GM15510 (cell line): ENCODE measurements around the gene HIC1.

ENCODE experiments used
- POLR2A ChIP-seq: IDR thresholded peaks from 3 replicates; pipeline ENCODE4 v1.6.1; 2011; ENCODE audit warnings: borderline replicate concordance; ENCODE audit not compliant: insufficient read length; ENCODE audit errors: extremely low read depth

Gene HIC1

DNA sequence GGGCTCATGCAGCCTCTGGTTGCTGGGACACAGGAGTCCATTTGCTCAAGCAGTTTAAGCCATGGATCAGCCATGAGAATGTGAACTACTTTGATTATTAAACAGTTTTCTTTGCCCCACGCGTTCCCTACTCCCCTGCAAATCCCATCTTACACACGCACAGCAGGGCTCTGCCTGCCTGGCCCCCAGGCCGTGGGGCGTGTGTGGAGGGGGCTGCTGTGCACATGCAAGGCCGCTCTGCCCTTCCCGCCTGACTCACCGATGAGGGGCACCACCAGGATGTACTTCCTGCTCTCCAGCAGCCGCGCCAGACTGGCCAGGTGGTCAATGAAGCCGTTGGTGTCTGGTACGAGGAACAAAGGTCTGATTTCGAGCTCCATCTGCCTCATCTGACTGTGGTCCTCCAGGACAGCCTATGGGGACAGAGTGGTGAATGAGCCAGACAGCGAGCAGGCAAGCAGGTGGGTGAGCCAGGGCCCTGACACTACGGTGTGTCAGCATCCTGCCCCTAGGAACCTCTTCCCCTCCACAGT lies 13.7 kb downstream of the HIC1 start:
- no peak for TF ChIP-seq POLR2A

DNA sequence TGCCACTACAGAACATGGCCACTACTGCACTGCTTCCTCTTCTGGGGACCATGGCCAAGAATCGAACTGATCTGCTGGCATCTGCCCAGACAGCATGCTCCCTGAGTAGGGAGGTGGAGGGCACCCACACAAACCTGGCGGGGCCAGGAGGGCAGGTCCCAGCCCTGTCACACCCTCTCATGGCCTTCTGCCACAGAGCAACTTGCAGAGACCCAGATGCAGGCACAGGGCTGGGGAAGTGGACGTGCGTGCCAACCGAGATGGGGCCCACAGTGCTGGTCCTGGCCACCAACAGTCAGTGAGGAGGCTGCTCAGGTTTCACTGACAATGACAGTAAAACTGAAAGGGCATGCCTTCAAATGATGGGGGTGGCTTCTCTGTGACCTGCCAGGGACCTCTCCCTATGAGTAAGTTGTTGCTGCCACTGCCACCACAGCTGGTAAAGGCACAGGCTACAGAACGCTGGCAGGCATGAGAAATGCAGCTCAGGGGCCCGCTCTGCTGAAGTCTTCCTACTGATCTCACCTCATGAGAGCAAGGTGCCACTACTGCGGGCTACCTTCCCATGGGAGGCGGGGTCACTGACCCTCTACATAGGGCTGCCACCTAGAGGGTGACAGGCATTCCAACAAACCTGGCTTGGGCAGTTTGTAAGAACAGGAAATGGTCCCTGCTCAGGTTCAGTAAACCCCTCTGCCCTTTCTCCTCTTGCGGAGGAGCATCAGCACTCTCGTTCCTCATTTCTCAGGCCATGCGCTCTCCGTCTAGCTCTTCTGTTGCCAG lies 15.5 kb downstream of the HIC1 start:
- no peak for TF ChIP-seq POLR2A

DNA sequence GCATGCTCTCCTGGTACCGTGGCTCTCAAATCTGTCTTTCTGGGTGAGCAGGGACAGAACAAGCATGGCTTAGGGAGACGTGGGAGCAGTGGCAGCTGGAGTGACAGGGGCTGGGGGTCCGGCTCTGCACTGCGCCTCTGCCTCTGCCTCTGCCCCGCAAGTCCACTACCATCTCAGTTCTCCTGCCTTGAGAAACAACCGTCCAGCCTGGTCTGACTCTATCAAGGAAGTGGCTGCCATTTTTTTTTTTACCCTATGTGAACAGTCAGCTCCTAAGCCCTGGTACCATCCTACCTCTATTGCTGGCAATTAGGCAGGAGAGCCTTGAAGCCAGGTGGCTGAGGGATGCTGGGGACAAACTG lies 16.1 kb downstream of the HIC1 start:
- TF ChIP-seq POLR2A = no peak

DNA sequence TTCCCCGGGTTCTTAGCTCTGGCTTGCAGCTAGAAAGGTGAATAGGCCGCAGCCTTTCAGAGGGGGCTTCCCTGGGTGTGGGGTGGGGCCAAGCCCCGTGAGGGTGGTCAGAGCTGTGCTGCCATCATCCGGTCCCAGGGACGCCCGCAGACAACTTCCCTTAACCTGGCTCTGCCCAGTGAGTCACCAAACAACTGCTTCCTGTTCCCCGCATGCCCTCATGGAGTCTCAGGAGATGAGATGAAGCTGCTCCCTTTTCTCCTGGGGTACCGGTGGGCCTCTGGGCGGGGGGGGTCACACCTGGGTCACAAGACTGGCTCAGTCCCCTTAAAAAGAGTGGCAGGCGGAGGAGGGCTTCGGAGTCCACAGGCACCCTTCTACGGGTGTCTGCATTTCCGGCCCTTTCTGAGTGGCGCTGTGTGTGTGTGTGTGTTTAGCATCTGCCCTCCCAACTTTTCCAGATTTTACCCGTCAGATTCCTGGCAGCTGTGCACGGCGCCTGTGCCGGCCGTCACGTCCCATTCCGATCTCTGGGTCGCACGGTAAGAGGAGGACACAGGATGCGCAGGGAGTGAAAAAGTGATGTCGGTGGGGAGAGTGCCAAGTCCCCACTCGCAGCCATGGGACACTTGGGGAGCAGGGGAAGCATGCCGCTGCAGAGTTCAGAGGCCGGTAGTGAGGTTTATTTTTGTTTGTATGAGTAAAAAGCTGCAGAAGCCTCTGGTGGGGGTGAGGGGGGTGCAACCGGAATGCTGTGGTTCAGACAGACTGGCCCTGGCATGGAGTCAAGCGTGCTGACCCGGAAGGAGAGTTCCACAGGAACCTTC lies 16.8 kb downstream of the HIC1 start:
- no peak for TF ChIP-seq POLR2A

DNA sequence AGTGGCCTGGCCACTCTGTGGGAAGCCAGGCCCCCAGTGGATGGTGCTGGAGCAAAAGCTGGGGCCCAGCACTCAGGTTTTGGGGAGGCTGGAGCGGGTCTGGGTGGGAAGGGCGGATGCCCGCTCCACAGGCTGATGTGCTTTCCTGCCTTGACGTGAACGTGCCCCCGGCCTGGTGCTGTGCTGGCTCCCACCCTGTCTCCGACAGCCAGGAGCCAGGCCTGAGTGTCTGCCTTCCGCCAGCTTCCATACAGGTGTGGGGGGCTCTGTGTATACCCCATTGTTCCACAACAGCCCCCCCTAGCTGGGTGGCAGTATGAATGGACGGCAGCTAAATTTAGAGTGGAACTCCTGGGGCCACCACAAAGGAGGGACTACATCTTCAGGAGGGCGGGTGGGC lies 20.0 kb downstream of the HIC1 start:
- no peak for TF ChIP-seq POLR2A

DNA sequence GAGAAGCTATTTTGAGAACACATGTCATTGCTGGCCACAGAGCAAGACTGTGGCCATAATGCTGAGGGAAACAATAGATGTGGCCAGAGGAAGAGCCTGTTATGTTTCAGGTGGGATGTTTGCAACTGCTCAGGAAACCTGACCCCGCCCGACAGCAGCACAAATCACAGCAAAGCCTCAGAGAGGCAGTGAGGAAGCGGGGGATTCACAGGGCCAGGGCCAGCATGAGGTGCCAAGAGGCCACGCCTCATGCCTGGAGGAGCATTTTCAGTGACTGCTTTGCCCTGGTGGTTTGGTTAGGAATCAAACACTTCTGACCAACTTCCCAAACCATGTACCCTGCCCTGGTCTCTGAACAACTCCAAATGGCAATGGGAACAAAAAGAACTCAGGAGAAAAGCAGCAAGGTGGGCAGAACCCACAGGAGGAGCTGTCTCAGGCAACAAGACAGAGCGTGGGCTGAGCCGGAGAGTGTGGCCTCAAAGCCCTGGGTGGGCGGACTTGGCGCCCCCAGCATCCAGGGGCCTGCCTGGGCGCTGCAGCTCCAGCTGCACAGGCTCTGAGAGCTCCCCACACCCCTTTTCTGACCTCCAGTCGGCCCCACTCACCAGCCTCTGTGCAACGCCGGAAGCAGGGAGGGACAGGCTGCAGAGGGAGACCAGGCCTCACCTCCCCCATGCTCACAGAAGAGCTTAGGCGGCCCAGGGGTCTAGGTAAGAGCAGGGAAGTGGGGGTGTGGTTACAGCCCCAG lies 20.6 kb downstream of the HIC1 start:
- TF ChIP-seq POLR2A = no peak

DNA sequence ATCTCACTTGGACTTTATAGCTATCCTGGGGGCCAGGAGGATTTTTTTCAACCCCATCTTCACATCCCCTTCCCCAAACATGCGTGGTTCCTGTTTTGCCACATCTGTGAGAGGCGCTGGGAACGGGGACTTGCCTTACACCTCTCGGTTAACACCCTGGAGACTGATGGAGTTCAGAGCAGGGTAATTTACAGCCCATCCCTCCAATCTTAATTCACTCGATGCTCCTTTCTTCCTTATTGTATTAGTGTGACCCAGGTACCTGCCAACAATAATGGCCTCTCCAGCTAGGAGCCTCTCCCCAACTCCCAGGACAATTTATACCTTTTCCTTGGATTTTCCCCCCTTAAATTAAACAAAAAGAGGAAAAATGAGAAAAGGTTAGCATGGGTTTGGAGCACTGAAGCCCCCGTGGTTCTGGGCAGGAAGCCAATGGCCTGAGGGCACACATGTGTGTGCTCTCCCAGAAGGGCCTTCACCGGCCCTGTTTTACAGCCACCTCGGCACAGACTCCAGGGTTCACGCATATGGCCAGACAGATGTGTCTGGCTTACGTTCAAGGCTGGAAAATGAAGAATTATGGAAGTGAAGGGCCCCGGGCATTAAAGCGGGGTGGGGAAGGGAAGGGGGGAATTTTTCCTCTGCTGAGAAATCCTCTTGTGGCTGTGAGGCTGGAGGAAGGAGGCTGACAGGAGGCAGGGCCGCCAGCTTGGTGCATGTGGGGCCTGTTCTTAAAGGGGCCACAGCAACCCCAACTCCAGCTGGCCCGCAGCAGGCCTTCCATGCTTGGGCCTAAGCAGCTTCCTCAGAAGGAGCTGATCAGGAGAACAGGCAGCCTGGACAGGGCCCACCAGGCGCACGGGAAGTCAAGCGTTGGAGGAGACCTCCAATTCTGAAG lies 21.4 kb downstream of the HIC1 start:
- no peak for TF ChIP-seq POLR2A

DNA sequence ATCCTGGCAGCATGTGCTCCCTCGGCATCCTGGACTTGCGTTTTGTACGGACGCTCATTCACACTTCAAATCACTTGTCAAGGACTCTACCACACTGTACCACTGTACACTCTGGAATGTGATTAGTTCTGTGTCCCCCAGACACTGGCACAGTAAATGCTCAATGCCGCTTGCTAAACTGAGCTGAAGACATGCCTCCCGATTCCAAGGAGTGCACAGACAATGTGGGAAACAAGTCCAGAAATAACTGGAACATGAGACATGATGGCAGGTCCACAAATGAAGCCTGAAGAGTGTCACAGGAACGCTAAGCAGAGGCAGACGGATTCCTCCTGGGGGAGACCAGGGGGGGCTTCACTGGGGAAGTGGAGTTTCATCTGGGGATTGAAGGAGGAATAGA lies 22.1 kb downstream of the HIC1 start:
- no peak for TF ChIP-seq POLR2A

DNA sequence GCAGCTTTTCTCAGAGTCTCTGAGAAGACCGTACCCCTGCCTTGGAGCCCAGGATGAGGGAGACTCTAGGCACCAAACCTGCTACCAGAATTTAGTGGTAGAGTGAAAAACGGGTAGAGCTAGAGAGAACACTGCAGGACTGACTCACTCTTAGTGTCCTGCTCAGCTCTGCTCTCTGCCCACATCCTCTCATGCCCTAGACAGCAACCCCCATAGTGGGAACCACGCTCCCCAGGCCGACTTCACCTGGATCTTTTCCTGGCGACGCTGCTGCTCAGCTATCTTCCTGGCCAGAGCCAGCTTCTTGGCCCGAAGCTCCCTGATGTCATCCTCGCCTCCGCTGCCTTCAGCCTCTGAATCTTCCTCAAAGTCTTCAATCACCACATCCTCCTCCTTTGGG lies 26.7 kb downstream of the HIC1 start:
- no peak for TF ChIP-seq POLR2A

DNA sequence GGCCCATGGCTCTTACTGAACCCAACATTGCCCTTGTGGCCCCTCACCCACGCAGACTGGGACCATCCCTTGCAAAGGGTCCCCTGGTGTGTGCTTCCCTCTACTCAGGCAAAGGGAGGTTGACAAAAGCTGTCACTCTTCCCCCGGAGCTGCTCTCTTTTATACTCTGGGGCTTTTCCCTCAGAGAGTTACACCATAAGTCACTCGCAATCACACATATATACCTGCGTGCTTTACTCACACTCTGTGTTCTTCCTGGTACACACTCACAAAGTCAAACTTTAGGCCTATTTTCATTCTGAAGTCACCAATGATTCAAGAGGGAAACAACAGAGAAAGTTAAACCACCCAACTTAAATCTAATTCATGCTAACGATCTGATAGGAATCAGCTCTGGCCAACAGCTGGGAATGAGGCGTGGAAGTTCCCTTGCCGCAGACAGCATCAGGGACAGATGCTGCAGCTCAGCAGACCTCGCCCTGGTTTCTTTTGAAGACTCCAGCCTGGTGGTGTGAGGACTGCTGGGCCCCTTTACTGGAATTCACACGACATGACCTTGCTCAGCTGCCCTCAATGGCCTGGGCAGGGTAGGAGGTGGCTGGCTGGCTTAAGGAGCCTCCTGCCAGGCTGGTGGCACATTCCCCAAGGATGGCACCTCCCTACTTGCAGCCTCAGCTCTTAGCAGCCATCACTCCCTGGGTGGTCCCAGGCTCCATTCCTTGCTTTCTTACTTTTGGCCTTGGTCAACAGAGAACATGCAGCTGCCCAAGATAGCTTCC lies 27.3 kb downstream of the HIC1 start:
- TF ChIP-seq POLR2A = no peak

DNA sequence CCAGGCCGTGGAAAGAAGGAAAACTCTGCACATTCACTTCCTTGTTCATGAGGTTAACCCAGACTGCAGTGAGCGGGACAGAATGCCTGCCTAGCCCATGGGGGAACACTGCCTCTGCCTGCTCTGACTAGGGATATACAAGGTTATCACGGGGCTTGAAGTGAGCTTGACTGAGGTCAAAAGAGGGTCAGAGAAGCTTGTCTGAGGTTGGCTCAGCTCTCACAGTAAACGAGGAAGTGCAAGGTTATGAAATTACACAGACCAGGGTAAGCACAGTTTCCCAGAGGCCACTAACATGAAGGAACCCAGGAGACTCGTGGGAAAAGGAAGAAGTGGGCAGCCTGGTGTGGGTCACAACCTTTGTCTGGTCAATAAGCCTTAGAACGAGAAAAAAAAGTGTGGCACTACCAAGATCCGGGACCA lies 28.7 kb downstream of the HIC1 start:
- no peak for TF ChIP-seq POLR2A

DNA sequence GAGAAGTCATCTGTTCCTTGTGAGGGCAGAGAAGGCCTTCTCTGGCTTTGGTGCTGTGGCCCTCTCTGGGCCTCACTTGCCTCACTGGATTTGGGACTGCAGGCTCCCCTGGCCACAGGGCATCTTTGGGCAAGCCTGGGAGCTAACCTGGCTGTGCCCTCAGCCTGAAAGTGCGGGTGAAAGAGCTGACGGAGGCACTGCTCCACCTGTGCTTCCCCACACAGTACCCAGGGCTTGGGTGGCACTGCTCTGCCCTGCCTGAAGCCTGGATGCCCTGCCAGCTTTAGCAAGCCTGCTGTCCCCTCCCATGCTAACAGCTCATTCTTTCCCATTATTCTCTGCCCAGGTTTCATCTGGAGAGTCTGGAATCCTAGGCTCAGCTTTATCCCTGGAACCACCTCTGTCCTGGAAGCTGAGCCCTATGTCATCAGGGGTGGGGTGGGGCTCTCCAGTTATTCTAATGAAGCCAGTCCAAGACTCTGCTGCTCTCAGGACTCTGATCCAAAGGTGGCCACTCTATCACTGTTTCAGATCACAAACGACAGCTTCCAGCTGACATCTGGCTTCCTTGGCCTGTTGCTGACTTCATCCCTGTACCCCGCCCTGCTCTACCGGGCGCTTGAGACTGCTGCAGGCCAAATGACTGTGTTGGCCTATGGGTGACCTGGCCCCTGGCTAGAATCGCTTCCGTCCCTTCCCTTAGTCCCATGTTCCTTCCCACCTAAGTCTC lies 29.3 kb downstream of the HIC1 start:
- TF ChIP-seq POLR2A = no peak
